ENCODE data around the gene OGFR. TPM values are rescaled to one million over a fixed set of nuclear protein-coding genes. Genes with fewer than 3 reads are reported as not detected.
"Not testable (repeated sequence)": the region's sequence is repeated elsewhere in the genome, so short reads cannot be mapped to it uniquely, and the experiment has no call there.

Gene OGFR
- total RNA-seq, 1 experiment from 2014 or later = 31.0 TPM

GRCh38 chr20:62846166-62846890, 41.7 kb downstream of the OGFR start:
- POLR2A ChIA-PET = interaction anchor here (0.7 to 3.9 kb wide), 4 partner anchors 10 to 426 kb away, joined by 3 to 12 read pairs (median 6); partner anchors contain the start of gene TCFL5
- H3K27ac Mint-ChIP-seq (ENCODE audit: low read depth, unreplicated experiment) = no peak overlapping the region
- H3K36me3 Mint-ChIP-seq (ENCODE audit: insufficient read depth, unreplicated experiment) = peaks cover 32% of the 10 kb centered on the region
- CTCF ChIA-PET = interaction anchor here (0.5 to 1.7 kb wide), 6 partner anchors 8 to 463 kb away, joined by 3 to 5 read pairs (median 3); no protein-coding TSS in a partner anchor
- no TSS peak for BruUV-seq (replicated peaks)
- DNase-seq (ENCODE audit: unreplicated experiment) = no peak
- peaks cover 8% of the 10 kb centered on the region for H3K4me1 Mint-ChIP-seq (ENCODE audit: insufficient read depth, unreplicated experiment)
- no peaks in the 10 kb centered on the region for H3K9me3 Mint-ChIP-seq (ENCODE audit: unreplicated experiment)
- no peaks in the 10 kb centered on the region for H3K27me3 Mint-ChIP-seq (ENCODE audit: insufficient read depth, unreplicated experiment)
- no peak overlapping the region for H3K4me3 Mint-ChIP-seq (ENCODE audit: unreplicated experiment)
- intact Hi-C loops (cut with micrococcal nuclease) = no loop called here
- TF ChIP-seq, protein P1, sequence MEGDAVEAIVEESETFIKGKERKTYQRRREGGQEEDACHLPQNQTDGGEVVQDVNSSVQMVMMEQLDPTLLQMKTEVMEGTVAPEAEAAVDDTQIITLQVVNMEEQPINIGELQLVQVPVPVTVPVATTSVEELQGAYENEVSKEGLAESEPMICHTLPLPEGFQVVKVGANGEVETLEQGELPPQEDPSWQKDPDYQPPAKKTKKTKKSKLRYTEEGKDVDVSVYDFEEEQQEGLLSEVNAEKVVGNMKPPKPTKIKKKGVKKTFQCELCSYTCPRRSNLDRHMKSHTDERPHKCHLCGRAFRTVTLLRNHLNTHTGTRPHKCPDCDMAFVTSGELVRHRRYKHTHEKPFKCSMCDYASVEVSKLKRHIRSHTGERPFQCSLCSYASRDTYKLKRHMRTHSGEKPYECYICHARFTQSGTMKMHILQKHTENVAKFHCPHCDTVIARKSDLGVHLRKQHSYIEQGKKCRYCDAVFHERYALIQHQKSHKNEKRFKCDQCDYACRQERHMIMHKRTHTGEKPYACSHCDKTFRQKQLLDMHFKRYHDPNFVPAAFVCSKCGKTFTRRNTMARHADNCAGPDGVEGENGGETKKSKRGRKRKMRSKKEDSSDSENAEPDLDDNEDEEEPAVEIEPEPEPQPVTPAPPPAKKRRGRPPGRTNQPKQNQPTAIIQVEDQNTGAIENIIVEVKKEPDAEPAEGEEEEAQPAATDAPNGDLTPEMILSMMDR (IDR thresholded peaks at IDR 0.05; ENCODE audit: unreplicated experiment) = no peak

DNA sequence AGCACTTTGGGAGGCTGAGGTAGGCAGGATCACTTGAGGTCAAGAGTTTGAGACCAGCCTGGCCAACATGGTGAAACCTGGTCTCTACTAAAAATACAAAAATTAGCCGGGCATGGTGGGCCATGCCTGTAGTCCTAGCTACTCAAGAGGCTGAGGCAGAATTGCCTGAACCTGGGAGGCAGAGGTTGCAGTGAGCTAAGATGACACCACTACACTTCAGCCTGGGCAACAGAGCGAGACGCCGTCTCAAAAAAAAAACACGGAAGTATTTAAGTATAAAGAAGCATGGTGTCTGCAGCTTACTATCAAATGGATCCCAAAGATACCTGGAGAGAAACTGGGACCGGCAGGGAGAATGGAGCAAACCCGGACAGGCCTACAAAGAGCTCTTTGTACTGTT, 44.3 kb downstream of the OGFR start:
- ChIA-PET POLR2A (interaction anchor here (0.8 to 1.3 kb wide), 2 partner anchors 11 to 30 kb away, joined by 4 to 6 read pairs; no protein-coding TSS in a partner anchor), CTCF (interaction anchor here (0.9 to 1.7 kb wide), 3 partner anchors 11 to 146 kb away, joined by 3 to 7 read pairs (median 3); no protein-coding TSS in a partner anchor)
- intact Hi-C loops (cut with micrococcal nuclease); H3K27me3 Mint-ChIP-seq (ENCODE audit: insufficient read depth, unreplicated experiment); H3K9me3 Mint-ChIP-seq (ENCODE audit: unreplicated experiment); H3K27ac Mint-ChIP-seq (ENCODE audit: low read depth, unreplicated experiment); H3K4me1 Mint-ChIP-seq (ENCODE audit: insufficient read depth, unreplicated experiment); BruUV-seq (replicated peaks); H3K4me3 Mint-ChIP-seq (ENCODE audit: unreplicated experiment); DNase-seq (ENCODE audit: unreplicated experiment): not testable (repeated sequence)
- H3K36me3 Mint-ChIP-seq (ENCODE audit: insufficient read depth, unreplicated experiment) = peaks cover 40% of the 10 kb centered on the region

- intact Hi-C loops (cut with micrococcal nuclease) = no loop called here
- no peak overlapping the region for H3K4me3 Mint-ChIP-seq (ENCODE audit: unreplicated experiment)
- H3K36me3 Mint-ChIP-seq (ENCODE audit: insufficient read depth, unreplicated experiment) = peaks cover 46% of the 10 kb centered on the region
- H3K27ac Mint-ChIP-seq (ENCODE audit: low read depth, unreplicated experiment) = no peak overlapping the region
- no peaks in the 10 kb centered on the region for H3K27me3 Mint-ChIP-seq (ENCODE audit: insufficient read depth, unreplicated experiment)
- TF ChIP-seq, protein P1 (IDR thresholded peaks at IDR 0.05; ENCODE audit: unreplicated experiment) = no peak
- H3K9me3 Mint-ChIP-seq (ENCODE audit: unreplicated experiment) = no peaks in the 10 kb centered on the region
- BruUV-seq (replicated peaks) = no TSS peak
- CTCF ChIA-PET = interaction anchor here (0.7 to 1.7 kb wide), 4 partner anchors 10 to 1128 kb away, joined by 3 to 7 read pairs (median 4); no protein-coding TSS in a partner anchor
- no peak for DNase-seq (ENCODE audit: unreplicated experiment)
- H3K4me1 Mint-ChIP-seq (ENCODE audit: insufficient read depth, unreplicated experiment) = no peaks in the 10 kb centered on the region
- POLR2A ChIA-PET = interaction anchor here (0.8 to 1.3 kb wide), 2 partner anchors 11 to 29 kb away, joined by 4 to 6 read pairs; no protein-coding TSS in a partner anchor
These were observed 44.8 kb downstream of the OGFR start for GRCh38 chr20:62849431-62849830.

- no peak overlapping the region for H3K4me3 Mint-ChIP-seq (ENCODE audit: unreplicated experiment)
- ChIA-PET CTCF (no interaction called here), POLR2A (interaction anchor here (0.8 kb wide), 1 partner anchor 42 kb away, joined by 3 read pairs; no protein-coding TSS in a partner anchor)
- no peaks in the 10 kb centered on the region for H3K9me3 Mint-ChIP-seq (ENCODE audit: unreplicated experiment)
- no peaks in the 10 kb centered on the region for H3K4me1 Mint-ChIP-seq (ENCODE audit: insufficient read depth, unreplicated experiment)
- no peaks in the 10 kb centered on the region for H3K27me3 Mint-ChIP-seq (ENCODE audit: insufficient read depth, unreplicated experiment)
- no peak for DNase-seq (ENCODE audit: unreplicated experiment)
- no peak overlapping the region for H3K27ac Mint-ChIP-seq (ENCODE audit: low read depth, unreplicated experiment)
- TF ChIP-seq, protein P1 (IDR thresholded peaks at IDR 0.05; ENCODE audit: unreplicated experiment) = no peak
- peaks cover 48% of the 10 kb centered on the region for H3K36me3 Mint-ChIP-seq (ENCODE audit: insufficient read depth, unreplicated experiment)
- no TSS peak for BruUV-seq (replicated peaks)
- intact Hi-C loops (cut with micrococcal nuclease) = no loop called here
These were observed 45.8 kb downstream of the OGFR start for GRCh38 chr20:62850333-62850974.
